KOPT-K1 (cell line): ENCODE data around the gene ARID1B.

Source experiments
- H3K27ac ChIP-seq: fragments of 200-600 bp; sonication (generic); 2 replicates; pipeline ENCODE4 v1.5.1; 2016; ENCODE audit warnings: antibody characterized with exemption, mild to moderate bottlenecking, low read depth, low read length; ENCODE audit not compliant: poor library complexity, severe bottlenecking
- H3K36me3 ChIP-seq: fragments of 200-600 bp; sonication (generic); 2 replicates; pipeline ENCODE4 v1.5.1; 2017; ENCODE audit warnings: antibody characterized with exemption, mild to moderate bottlenecking, low read length, moderate library complexity; ENCODE audit not compliant: insufficient read depth
- H3K9me3 ChIP-seq: fragments of 200-600 bp; sonication (generic); 2 replicates; pipeline ENCODE4 v1.5.1; 2017; ENCODE audit warnings: antibody characterized with exemption, low read length, mild to moderate bottlenecking; ENCODE audit not compliant: insufficient read depth, poor library complexity, severe bottlenecking

Gene ARID1B

DNA sequence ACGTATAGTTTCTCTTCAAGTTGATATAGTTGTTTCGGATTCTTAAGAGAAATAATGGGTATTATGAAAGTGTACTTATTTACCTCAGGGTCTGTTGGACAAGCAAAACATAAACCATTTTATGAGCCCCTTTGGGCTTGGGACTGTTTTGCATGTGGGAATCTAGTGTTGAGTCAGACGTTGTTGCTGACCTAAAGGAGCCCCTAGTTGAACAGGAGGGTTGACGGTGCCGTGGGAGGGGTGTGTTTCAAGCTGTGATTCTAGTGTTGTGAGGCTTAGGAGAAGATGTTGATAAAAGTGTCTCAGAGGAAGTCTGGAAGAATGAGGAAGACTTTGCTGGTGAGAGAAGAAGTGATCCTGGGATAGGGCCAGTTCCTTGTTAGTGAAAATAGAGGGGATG lies 140.0 kb downstream of the ARID1B start:
- H3K27ac ChIP-seq, result no peak overlapping the region
- no peaks in the 10 kb centered on the region for H3K9me3 ChIP-seq
- 0 out of 2 replicates have a peak, but pooled peaks cover 3% of the 10 kb centered on the region for H3K36me3 ChIP-seq

DNA sequence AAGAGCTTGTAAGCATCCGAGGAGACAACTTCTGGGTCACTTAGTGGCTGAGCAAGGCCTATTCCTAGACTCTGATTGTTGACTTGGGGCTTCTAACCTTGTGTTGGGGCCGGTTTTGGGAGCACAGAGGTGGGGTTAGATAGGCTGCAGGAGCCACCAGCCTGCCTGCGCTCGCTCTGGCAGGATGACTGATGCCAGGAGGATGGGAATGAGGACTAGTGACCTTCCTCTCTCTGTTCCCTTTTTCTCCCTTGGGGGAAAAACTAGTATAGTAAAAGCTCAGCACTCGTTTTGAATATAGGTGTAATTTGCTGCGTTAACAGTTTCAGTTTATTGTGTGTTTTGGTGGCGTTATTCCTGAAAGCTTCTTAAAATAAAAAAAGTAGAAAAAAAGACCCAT lies 141.5 kb downstream of the ARID1B start:
- Histone ChIP-seq H3K36me3 (0 out of 2 replicates have a peak, but pooled peaks cover 3% of the 10 kb centered on the region), H3K27ac (no peak overlapping the region), H3K9me3 (no peaks in the 10 kb centered on the region)

DNA sequence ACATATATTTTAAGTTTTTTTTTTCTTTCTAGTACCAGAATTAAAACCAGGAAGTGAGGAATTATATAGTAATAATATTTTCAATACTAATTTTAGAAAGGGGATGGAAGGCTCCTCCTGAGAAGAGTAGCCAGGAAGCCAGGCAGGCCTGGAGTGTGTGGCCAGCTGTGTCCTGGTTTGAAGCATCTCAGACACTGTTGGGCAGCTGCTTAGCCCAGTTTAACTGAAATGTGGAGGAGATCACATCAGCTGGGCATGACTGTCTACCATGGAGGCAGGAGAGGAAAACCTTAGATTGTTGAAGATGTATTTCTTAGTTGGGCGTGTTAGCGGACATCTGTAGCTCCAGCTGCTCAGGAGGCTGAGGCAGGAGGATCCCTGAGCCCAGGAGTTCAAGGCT lies 142.2 kb downstream of the ARID1B start:
- H3K9me3 ChIP-seq, result no peaks in the 10 kb centered on the region
- 0 out of 2 replicates have a peak, but pooled peaks cover 3% of the 10 kb centered on the region for H3K36me3 ChIP-seq
- no peak overlapping the region for H3K27ac ChIP-seq

- Histone ChIP-seq H3K27ac (no peak overlapping the region), H3K36me3 (0 out of 2 replicates have a peak, but pooled peaks cover 3% of the 10 kb centered on the region), H3K9me3 (no peaks in the 10 kb centered on the region)
These were observed 142.7 kb downstream of the ARID1B start for GRCh38 chr6:156919814-156920369.

- H3K36me3 ChIP-seq, result 0 out of 2 replicates have a peak, but pooled peaks cover 3% of the 10 kb centered on the region
- no peak overlapping the region for H3K27ac ChIP-seq
- H3K9me3 ChIP-seq, result no peaks in the 10 kb centered on the region
These were observed 147.1 kb downstream of the ARID1B start for GRCh38 chr6:156924246-156924645.

DNA sequence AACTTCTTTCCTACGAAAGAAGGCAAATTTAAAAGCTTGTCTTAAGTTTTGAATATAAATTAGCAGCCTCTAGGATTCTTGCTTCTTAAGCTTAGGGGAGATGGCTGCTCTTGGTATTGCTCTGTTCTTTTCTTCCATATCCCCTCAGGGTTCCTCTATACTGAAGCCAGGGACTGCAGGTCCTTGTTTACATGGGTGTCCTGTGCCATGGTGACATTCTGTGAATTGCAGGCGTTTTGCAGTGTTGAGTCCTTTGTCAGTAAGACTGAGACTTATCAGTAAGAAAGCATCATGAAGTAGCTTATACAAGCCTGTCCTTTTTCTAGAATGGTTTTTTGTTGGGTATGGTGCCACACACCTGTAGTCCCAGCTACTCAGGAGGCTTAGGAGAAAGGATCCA lies 147.8 kb downstream of the ARID1B start:
- Histone ChIP-seq H3K27ac (no peak overlapping the region), H3K9me3 (no peaks in the 10 kb centered on the region), H3K36me3 (0 out of 2 replicates have a peak, but pooled peaks cover 3% of the 10 kb centered on the region)

GRCh38 chr6:156925718-156926607 lies 148.8 kb downstream of the ARID1B start:
- Histone ChIP-seq H3K36me3 (0 out of 2 replicates have a peak, but pooled peaks cover 3% of the 10 kb centered on the region), H3K9me3 (no peaks in the 10 kb centered on the region), H3K27ac (no peak overlapping the region)

DNA sequence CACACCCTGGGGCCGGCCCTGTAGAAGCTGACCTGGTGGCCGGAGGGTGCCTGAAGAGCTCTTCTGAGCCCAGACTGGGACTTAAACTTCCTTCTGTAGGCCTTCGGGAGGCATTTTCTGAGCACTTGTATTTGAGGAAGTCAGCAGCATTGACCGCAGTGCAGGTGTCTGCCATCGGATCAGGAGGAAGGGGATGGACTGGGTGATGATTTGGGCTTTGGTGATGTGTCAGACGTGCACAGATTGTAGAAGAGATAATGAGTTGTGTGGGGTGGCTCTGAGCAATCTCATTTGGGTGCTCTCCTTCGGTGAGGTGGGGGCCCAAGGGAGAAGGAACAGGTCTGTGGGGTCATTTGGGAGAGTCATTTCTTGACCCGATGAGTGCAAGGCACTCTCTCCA lies 150.9 kb downstream of the ARID1B start:
- Histone ChIP-seq H3K36me3 (no peaks in the 10 kb centered on the region), H3K9me3 (no peaks in the 10 kb centered on the region), H3K27ac (no peak overlapping the region)

- H3K27ac ChIP-seq, result no peak overlapping the region
- H3K36me3 ChIP-seq, result no peaks in the 10 kb centered on the region
- H3K9me3 ChIP-seq, result no peaks in the 10 kb centered on the region
These were observed 151.8 kb downstream of the ARID1B start for GRCh38 chr6:156928972-156929371.

GRCh38 chr6:156931283-156931682 lies 154.1 kb downstream of the ARID1B start:
- H3K36me3 ChIP-seq, result peaks cover 8% of the 10 kb centered on the region
- H3K27ac ChIP-seq, result no peak overlapping the region
- H3K9me3 ChIP-seq, result no peaks in the 10 kb centered on the region

DNA sequence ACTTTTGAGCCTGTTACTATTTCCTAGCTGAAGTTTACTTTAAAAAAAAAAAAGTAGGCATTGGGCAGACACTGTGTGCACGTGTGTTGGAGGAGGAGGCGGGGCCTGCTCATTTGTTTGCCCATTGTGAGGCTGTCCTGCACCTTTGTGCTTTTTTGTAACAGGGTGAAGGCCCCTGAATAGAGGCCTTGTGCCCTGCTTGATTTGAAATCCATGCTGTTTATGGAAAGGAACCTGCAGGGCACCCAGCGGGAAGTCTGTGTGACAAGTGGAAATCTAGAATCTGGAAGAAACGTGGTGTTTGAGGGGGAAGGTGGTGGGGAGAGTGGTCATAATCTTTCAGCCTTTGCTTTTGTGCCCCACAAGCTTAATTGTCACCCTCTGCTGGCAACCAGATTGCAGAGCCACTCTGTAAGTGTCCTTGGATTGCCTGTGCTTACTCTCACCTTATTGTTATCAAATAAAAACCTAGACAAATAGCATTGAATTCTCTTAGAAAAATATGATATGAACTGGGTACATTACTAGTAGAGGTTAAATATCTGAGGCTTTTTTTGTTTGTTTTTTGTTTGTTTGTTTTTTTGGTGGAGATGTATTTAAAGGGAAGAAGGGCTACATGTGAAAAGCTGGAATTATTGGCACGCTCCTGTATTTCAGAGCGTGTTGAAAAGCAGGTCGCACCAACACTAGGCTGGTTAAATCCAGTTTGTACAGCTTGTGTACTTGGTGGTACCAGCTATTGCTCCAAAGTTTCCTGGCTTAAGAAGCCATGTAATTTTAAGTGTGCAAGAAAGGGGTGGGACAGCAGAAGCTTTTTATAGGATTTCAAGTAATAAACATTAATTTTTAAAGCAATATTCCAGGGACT lies 156.3 kb downstream of the ARID1B start:
- Histone ChIP-seq H3K27ac (no peak overlapping the region), H3K36me3 (peaks cover 8% of the 10 kb centered on the region), H3K9me3 (no peaks in the 10 kb centered on the region)

- no peak overlapping the region for H3K27ac ChIP-seq
- H3K36me3 ChIP-seq, result peaks cover 8% of the 10 kb centered on the region
- no peaks in the 10 kb centered on the region for H3K9me3 ChIP-seq
These were observed 156.9 kb downstream of the ARID1B start for GRCh38 chr6:156934069-156934460.

GRCh38 chr6:156935000-156935399 lies 157.8 kb downstream of the ARID1B start:
- Histone ChIP-seq H3K27ac (no peak overlapping the region), H3K9me3 (no peaks in the 10 kb centered on the region), H3K36me3 (peaks cover 8% of the 10 kb centered on the region)

DNA sequence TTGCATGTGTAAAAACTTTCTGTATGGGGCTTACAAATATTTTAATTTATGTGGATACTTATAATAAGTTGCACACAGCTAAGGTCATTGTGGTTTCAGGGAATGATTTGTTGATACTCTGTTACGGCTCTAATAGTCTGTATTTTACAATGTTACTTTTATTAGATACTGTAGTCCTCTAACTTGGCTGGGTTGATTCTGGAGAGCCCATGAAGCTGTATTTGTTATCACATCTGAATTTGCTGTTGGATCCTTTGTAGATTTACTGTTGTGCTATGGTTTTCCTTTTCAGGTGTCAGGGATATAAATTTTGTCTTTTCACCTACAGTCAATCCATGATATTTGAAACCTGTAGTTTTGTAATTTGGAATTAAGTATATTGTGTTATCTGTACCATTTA lies 161.0 kb downstream of the ARID1B start:
- H3K9me3 ChIP-seq, result no peaks in the 10 kb centered on the region
- H3K27ac ChIP-seq, result no peak overlapping the region
- H3K36me3 ChIP-seq, result peaks cover 8% of the 10 kb centered on the region

DNA sequence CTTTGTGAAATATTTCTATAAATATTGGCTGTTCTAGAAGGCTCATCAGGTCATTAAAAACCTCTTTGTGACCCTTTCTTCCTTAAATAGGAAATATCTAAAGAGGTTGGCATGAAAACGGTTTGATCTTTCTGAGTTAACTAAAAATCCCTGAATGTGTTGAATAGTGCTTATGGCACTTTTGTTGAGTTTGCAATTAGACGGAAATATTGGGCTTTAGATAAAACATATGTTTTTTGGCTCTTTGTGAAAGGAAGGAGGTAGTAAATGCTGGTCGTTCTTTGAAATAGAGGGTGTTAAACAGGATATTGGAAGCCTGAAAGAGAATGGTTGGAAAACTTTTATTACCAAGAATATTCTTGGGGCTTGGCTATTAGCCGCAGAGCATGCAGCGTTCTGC lies 163.0 kb downstream of the ARID1B start:
- no peaks in the 10 kb centered on the region for H3K9me3 ChIP-seq
- H3K27ac ChIP-seq, result no peak overlapping the region
- peaks cover 5% of the 10 kb centered on the region for H3K36me3 ChIP-seq
